HG02981 (cell line): ENCODE data around the gene TMOD2.

Experiments used
- ATAC-seq: cut with Tn5 transposase; IDR thresholded peaks from one replicate; pipeline ENCODE4 v1.9.1; 2021; ENCODE audit warnings: mild to moderate bottlenecking, moderate library complexity; ENCODE audit not compliant: unreplicated experiment

Gene TMOD2

GRCh38 chr15:51812598-51812997, 61.2 kb downstream of the TMOD2 start:
- ATAC-seq, result no peak

DNA sequence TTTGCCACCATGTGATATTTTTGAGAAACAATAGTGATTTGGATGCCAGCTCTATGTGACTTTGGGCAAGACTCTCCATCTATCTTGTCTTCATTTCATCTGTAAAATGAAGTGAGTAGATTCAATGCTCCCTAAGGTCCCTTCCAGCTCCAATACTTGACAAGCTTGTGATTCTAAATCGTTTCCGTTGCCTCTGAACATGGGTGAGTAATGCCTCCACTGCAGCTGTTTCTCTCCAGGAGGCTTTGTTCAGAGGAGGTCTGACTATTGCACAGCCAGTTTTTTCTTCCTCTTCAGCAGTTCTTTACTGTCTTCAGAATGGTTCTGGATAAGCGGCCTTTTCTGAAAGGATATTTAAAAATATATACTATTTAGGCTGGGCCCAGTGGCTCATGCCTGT, 63.2 kb downstream of the TMOD2 start:
- ATAC-seq, result no peak

DNA sequence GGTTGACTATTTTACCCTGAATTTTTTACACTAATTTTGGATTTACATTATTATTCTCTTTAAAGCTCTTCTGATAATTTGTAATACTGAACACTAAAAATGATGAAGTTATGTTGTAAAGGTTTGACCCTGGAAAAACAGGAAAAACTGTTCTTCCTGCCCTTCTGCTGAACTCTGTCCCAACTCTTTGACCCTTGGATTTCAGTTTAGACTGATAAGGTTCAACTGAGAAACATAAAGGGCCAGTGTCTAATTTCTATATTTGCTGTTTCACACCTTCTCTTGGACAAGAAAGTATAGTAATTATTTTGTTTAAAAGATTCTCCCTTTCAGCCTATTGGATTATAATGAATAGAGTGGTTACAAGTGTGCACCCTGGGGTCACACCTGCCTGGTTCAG, 65.2 kb downstream of the TMOD2 start:
- no peak for ATAC-seq

GRCh38 chr15:51818150-51818549, 66.8 kb downstream of the TMOD2 start:
- no peak for ATAC-seq

DNA sequence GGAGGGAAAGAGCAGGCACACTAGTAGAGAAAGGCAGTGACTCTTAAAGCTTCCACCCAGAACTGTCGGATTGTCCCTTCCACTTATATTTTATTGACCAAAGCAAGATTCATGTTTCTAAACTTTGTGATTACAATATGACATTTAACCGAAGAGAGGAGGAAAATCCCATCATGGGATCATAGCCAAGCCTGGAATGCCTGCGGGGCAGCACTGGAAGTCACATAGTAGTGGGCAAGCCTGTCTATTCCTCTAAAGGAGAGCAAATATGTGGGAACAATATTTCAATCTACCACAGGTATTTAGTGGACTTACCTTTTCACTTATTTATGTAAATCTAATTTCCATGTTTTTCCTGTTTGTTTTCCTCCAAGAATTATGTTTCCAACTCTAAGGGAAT, 74.3 kb downstream of the TMOD2 start:
- ATAC-seq, result no peak

DNA sequence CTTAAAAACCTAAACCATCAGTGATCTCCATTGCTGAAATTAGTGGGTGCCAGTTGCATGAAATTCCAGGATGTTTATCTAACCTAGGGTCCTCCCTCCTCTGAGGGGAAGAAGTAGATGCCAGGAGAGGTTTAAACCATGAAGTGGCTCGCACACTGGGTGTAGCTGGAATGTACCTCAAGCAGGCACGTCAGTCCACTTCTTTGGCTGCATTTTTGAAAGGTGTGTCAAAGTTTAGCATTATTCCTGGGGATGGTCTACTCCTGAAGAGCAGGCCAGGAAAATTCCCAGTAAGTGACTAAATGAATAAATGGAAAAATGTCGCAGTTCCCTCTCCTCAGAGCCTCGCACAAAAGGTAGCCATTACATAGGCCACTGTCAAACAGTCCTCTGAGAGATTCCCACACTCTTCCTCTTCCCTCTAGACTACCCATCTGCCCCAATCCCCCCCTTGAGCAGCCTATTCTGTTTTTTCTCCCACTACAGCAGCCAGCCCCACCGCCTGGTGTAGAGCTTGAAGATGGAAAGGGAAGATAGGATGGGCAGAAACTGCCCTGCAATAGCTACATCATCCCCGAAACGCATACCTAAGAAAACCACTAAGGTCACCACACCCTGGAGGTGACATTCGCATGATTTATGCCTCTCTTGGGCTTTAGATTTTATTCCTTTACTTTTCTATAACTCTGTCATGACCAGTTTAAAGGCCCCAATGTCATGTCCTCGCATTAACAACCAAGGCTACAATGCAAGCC, 77.4 kb downstream of the TMOD2 start:
- peak; percentile 5 for ATAC-seq

DNA sequence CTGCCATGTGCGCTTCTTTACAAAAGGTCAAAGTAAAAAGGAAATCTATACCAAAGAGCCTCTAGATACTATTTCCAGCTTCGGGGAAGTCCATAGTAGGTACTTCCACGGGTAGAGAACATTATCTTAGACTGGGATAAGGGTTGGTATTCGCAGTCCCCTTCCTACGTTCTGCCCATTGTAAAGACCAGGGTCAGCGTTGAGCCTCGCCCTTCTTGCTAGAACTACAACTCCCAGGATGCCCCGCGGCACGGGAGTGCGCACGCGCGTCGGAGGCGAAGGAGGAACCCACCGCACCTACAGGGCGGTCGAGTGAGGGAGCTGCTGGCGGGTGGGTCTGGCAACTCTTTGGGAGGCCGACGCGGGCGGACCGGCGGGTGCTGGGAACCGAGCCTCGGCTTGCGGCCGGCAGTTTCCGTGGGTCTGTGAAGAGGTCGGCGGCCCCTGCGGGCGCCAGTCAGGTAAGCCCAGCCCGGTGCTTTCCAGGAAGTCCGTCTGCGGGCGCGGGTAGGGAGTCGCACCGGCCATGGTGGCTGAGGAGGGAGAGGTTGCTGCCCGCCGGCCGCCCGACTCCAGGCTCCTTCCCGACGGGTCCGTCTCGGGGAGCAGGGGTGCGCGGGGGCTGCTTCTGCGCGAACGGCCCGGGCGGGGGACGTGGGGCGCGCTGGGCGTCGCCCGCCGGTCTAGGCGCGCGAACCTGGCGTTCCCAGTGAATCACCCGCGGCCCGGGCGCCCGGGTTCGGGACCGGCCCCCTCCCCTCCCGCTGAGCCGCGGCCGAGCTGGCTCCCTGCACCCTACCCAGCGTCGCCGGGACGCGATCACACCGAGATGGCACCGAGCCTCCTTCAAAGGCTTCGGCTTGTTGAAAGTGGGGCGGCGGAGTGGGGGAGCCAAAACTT, 78.2 kb downstream of the TMOD2 start, which contains the start of gene TMOD3:
TMOD3 (plus strand) TSS at position 278 of the 900 bp plus-strand sequence. CDS start 33,232 bp downstream, outside the sequence.
- peak; percentile 90 for ATAC-seq

GRCh38 chr15:51830276-51830806, 78.9 kb downstream of the TMOD2 start:
- no peak for ATAC-seq

GRCh38 chr15:51833772-51834171, 82.4 kb downstream of the TMOD2 start:
- ATAC-seq, result no peak

GRCh38 chr15:51837792-51838251, 86.4 kb downstream of the TMOD2 start:
- no peak for ATAC-seq

- ATAC-seq, result no peak
These were observed 86.9 kb downstream of the TMOD2 start for GRCh38 chr15:51838270-51838669.

DNA sequence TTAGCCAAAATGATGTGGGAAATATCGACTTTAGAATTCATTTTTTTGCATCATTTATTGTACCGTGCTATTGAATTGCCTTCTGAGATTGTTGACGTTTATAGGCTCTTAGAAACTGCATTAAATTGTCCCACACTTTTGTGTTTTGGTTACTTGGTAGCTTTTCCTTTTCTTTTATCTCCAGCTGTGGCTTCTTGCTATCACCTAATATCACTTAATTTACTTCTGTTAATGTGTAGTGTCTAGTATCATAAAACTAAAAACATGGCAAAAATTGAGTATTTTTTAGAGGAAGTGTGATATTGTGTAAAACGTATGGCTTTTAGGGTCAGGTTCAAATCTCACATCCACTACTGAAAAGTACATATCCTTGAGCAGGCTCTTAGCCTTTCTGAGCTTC, 89.3 kb downstream of the TMOD2 start:
- ATAC-seq, result no peak

DNA sequence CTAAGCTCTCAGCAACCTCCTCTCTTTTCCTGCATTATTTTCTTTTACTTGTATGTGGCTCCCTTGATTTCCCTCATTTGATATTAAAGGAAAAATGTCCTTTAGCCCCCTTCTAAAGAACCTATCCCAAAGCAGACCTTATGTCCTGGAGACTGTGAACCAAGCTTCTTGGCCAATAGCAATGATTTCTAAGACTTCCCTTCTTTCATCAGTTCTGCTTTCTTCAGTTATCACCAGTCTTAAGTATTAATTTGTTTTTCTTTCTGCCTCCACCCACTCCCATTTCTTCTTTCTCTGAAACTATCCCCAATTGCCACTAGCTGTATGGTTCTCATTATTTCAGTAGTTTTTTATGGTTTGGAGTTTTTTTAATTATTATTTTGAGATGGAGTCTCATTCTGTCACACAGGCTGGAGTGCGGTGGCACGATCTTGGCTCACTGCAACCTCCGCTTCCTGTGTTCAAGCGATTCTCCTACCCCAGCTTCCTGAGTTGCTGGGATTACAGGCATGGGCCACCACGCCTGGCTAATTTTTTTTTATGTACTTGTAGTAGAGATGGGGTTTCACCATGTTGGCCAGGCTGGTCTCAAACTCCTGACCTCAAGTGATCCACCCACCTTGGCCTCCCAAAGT, 90.1 kb downstream of the TMOD2 start:
- ATAC-seq, result no peak

GRCh38 chr15:51842265-51842664, 90.9 kb downstream of the TMOD2 start:
- ATAC-seq, result no peak

- ATAC-seq, result no peak
These were observed 91.7 kb downstream of the TMOD2 start for GRCh38 chr15:51842852-51843737.

DNA sequence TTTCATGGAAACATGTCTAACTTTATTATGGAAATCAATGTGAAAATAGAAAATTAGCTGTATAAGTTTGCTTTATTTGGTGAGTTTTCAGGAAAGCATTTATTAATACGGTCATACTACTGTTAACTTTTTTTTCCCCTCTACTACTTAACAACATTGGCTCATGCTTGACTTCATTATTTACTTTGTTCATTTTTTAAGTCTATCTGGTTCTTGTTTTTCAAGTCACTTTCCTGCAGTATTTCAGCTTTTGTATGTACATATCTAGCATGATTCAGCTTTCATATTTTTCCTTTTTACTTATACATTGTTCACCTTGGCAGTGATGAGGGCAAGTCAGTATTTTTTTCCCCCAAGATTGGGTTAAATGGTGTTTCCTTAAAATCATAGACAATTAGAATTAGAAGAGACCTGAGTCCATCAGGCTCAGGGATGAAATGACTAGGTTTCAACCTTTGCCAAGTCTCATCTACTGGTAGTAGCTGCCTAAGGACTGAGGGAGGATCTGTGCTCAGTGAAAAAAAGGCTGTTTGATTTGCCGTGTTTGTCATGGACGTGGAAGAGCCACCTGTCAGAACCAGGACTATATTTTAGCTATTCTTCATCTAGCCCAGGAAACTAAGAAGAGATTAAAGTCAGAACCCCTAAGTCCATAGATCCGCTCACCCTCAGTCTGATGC, 93.5 kb downstream of the TMOD2 start:
- ATAC-seq, result no peak

GRCh38 chr15:51846066-51846462, 94.7 kb downstream of the TMOD2 start:
- no peak for ATAC-seq

DNA sequence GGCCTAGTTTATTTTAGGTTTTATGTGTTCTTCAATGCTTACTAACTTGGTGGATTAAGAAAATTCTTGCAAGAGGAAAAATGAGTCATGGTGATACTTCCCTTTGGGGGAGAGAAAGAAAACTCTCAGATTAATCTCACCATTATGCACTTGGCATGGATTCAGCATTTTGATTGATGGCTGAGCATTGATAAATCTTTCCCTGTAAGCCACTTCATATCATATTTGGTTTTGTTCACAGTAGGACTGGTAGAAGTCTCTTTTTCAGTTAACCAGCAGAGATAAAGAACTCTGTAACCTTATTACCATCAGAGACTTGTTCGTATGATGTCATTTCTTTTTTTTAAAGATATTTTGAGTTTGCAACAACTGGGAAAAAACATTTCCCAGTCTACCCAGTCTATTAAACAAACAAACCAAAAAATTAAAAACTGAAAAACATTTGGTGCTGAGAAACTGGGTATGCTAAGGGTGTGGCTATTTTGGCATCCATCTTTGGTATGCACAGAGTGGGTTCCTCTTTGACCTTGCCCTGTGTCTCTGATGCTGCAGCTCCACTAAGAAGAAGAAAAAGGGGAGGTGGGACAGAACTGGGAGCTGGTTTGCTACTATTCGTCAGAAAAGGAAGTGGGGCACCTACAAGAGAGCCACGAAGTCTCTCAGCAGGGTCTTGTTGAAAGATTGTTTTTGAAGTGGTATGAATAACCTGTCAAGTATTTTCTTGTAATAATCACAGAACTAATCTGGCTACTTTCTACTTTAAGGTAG, 95.2 kb downstream of the TMOD2 start:
- no peak for ATAC-seq

DNA sequence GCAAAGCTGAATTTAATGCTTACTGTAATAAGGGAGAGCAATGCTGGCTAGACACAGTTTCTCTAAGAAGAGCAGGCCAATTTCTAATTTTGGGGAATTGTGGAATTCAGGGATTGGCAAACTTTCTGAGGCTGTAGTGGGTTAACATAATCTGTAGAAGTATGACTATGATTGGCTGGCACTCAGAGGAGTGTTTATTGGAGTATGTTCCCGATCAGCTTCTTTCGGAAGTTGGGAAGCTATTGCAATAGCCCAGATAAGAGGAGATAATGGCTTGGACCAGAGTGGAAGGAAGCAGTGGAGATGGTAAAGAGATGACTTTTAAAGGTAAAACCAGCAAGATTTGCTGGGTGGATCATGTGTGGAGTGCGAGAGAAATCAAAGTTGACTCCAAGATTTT, 97.4 kb downstream of the TMOD2 start:
- no peak for ATAC-seq
